HepG2 (cell line): ENCODE results near the gene LTA. TPM values are rescaled to one million over a fixed set of nuclear protein-coding genes. Genes with fewer than 3 reads are reported as not detected.

ENCODE experiments used
- HNF4G ChIP-seq, 2 experiments: sonication (generic) in 1 of 2; formaldehyde crosslinking in 1 of 2; IDR thresholded peaks; 2 replicates each; pipeline versions ENCODE4 v1.4.0 to v1.6.1; 2011 to 2020; ENCODE audit warnings: borderline replicate concordance in 2 of 2, low read depth in 2 of 2, mild to moderate bottlenecking in 2 of 2, low read length in 1 of 2, missing genetic modification reagents in 1 of 2, moderate library complexity in 1 of 2
- KDM3A ChIP-seq: IDR thresholded peaks from 2 replicates; pipeline ENCODE4 v1.6.1; 2018; ENCODE audit warnings: low read depth, missing compliant biosample characterization
- KLF15 ChIP-seq: sonication (generic); formaldehyde crosslinking; IDR thresholded peaks from 2 replicates; pipeline ENCODE4 v1.8.1; 2023; ENCODE audit warnings: borderline replicate concordance, mild to moderate bottlenecking, inconsistent platforms, missing genetic modification reagents, mixed read lengths
- KMT2A ChIP-seq: sonication (generic); formaldehyde crosslinking; IDR thresholded peaks from 2 replicates; pipeline ENCODE4 v1.4.0; 2020; ENCODE audit warnings: missing genetic modification reagents
- PPARG ChIP-seq: conservative IDR thresholded peaks from 2 replicates; pipeline ENCODE4 v1.6.1; 2016; ENCODE audit warnings: missing biosample characterization, missing genetic modification reagents
- ZBTB33 ChIP-seq: sonication (generic); formaldehyde crosslinking; IDR thresholded peaks from 2 replicates; pipeline ENCODE4 v1.4.0; 2020; ENCODE audit warnings: missing genetic modification reagents
- ZFX ChIP-seq: sonication (generic); formaldehyde crosslinking; IDR thresholded peaks from 2 replicates; pipeline ENCODE4 v1.4.0; 2020; ENCODE audit warnings: mild to moderate bottlenecking, low read depth, missing genetic modification reagents, moderate library complexity
- ZNF225 ChIP-seq: sonication (generic); formaldehyde crosslinking; IDR thresholded peaks from 2 replicates; pipeline ENCODE4 v1.4.0; 2020; ENCODE audit warnings: mild to moderate bottlenecking, missing genetic modification reagents
- ZNF687 ChIP-seq: sonication (generic); formaldehyde crosslinking; IDR thresholded peaks from 2 replicates; pipeline ENCODE4 v1.5.1; 2020; ENCODE audit warnings: mild to moderate bottlenecking, missing genetic modification reagents, moderate library complexity
- ZNF691 ChIP-seq: sonication (generic); formaldehyde crosslinking; IDR thresholded peaks from 2 replicates; pipeline ENCODE4 v1.4.0; 2020; ENCODE audit warnings: missing genetic modification reagents, low read depth, mild to moderate bottlenecking, borderline replicate concordance
- polyA plus RNA-seq, 8 experiments: library from polyadenylated mRNA; depleted of rRNA in 3 of 8; stranded (reverse) in 7 of 8; unstranded in 1 of 8; fragments of >200 nt; fragmentation: Illumina TruSeq in 4 of 8; extraction: Trizol in 4 of 8; gene quantifications; 2 replicates each; pipeline versions ENCODE4 v1.2.1 to v1.2.3, GENCODE V29; 2011 to 2016; ENCODE audit warnings: low read depth in 4 of 8, missing spikeins in 1 of 8, mixed read lengths in 1 of 8; ENCODE audit not compliant: insufficient read depth in 1 of 8
- total RNA-seq, 5 experiments: library from RNA; depleted of rRNA; stranded (reverse); fragments of >200 nt; fragmentation: Illumina TruSeq; extraction: Trizol; gene quantifications; 2 replicates each; pipeline ENCODE4 v1.2.3, GENCODE V29; 2016; ENCODE audit warnings: low read depth in 1 of 5

Gene LTA
- total and polyA plus RNA-seq, 2 of the 13 experiments (the other 11 are each of a cell fraction or from before 2014, with no cell fraction given), result 0.09 TPM; not detected in 1

- TF ChIP-seq ZNF687 (CRISPR knock-in tag) (peak; percentile 55), HNF4G (IDR thresholded peaks at IDR 0.05; ENCODE audit: borderline replicate concordance, low read depth, low read length) (no peak), HNF4G (CRISPR knock-in tag; IDR thresholded peaks at IDR 0.05; ENCODE audit: borderline replicate concordance, low read depth) (no peak), KMT2A (no peak), ZNF691 (no peak), KLF15 (0 out of 2 replicates have a peak, but pooled peaks have one; percentile 37), ZBTB33 (no peak), ZNF225 (CRISPR knock-in tag) (peak; percentile 46; the same call in 1 of the 2 replicates), KDM3A (CRISPR knock-in tag) (no peak), PPARG (CRISPR knock-in tag) (no peak), ZFX (CRISPR knock-in tag) (peak; percentile 48; the same call in 1 of the 2 replicates)
These were observed at the start of gene LTA (continued) for GRCh38 chr6:31572041-31572911.
